T-helper 17 cell (primary cell): Measurements from ENCODE around the gene PLD1. TPM values are rescaled to one million over a fixed set of nuclear protein-coding genes. Genes with fewer than 3 reads are reported as not detected.

Experiments
- ATAC-seq: fragments of 150-1000 bp; cut with Tn5 transposase; 2 replicates; pipeline ENCODE4 v1.10.0; 2021; ENCODE audit warnings: mild to moderate bottlenecking, moderate library complexity
- DNase-seq, 3 donors: peaks; one replicate each; pipeline versions ENCODE4 v3.0.0 to v3.0.0-alpha.2; 2020 to 2021
- H3K9me3 ChIP-seq: one replicate; pipeline ENCODE4 v1.7.0; 2013; ENCODE audit warnings: low read length, mild to moderate bottlenecking; ENCODE audit not compliant: control insufficient read depth, poor library complexity, severe bottlenecking
- H3K27ac Mint-ChIP-seq: one replicate; pipeline ENCODE4 v1.8.0; 2022; ENCODE audit warnings: mild to moderate bottlenecking, moderate library complexity, mixed read lengths
- H3K27me3 Mint-ChIP-seq: one replicate; pipeline ENCODE4 v1.8.0; 2022; ENCODE audit warnings: mixed read lengths
- H3K36me3 Mint-ChIP-seq: one replicate; pipeline ENCODE4 v1.8.0; 2022; ENCODE audit warnings: low read depth, mixed read lengths
- H3K4me1 Mint-ChIP-seq: one replicate; pipeline ENCODE4 v1.8.0; 2022; ENCODE audit warnings: mild to moderate bottlenecking, mixed read lengths
- H3K4me3 Mint-ChIP-seq: one replicate; pipeline ENCODE4 v1.8.0; 2022; ENCODE audit warnings: mild to moderate bottlenecking, moderate library complexity, mixed read lengths
- total RNA-seq, 4 donors: library from RNA in 2 of 4; stranded (reverse) in 2 of 4; gene quantifications; one replicate each; pipeline ENCODE4 v1.2.3 and lab custom pipeline; 2022 to 2026

PLD1 gene
- total RNA-seq, 2 donors from 2014 or later = 6.2 to 9.4 TPM

- no peak for DNase-seq
- H3K9me3 ChIP-seq = no peaks in the 10 kb centered on the region
- no peak for ATAC-seq
- no peaks in the 10 kb centered on the region for H3K27me3 Mint-ChIP-seq
- H3K36me3 Mint-ChIP-seq = no peaks in the 10 kb centered on the region
- H3K4me3 Mint-ChIP-seq = no peak overlapping the region
- peaks cover 17% of the 10 kb centered on the region for H3K4me1 Mint-ChIP-seq
- H3K27ac Mint-ChIP-seq = no peak overlapping the region
These were observed 253.6 kb downstream of the PLD1 start for GRCh38 chr3:171556574-171557145.

GRCh38 chr3:171556148-171556547, 254.1 kb downstream of the PLD1 start:
- Mint-ChIP-seq H3K27ac (no peak overlapping the region), H3K4me1 (peaks cover 14% of the 10 kb centered on the region), H3K4me3 (no peak overlapping the region), H3K27me3 (no peaks in the 10 kb centered on the region), H3K36me3 (no peaks in the 10 kb centered on the region)
- ATAC-seq (no peak), DNase-seq (no peak)
- no peaks in the 10 kb centered on the region for H3K9me3 ChIP-seq

- Mint-ChIP-seq H3K4me3 (no peak overlapping the region), H3K36me3 (no peaks in the 10 kb centered on the region), H3K27ac (no peak overlapping the region), H3K4me1 (peaks cover 9% of the 10 kb centered on the region), H3K27me3 (no peaks in the 10 kb centered on the region)
- DNase-seq (no peak), ATAC-seq (no peak)
- H3K9me3 ChIP-seq = no peaks in the 10 kb centered on the region
These were observed 257.2 kb downstream of the PLD1 start for GRCh38 chr3:171553086-171553485.

GRCh38 chr3:171552531-171552930, 257.8 kb downstream of the PLD1 start:
- Mint-ChIP-seq H3K4me1 (peaks cover 5% of the 10 kb centered on the region), H3K27ac (no peak overlapping the region), H3K4me3 (no peak overlapping the region), H3K27me3 (no peaks in the 10 kb centered on the region), H3K36me3 (no peaks in the 10 kb centered on the region)
- ATAC-seq (no peak), DNase-seq (no peak)
- no peaks in the 10 kb centered on the region for H3K9me3 ChIP-seq

- no peaks in the 10 kb centered on the region for H3K27me3 Mint-ChIP-seq
- H3K4me3 Mint-ChIP-seq = no peak overlapping the region
- no peaks in the 10 kb centered on the region for H3K36me3 Mint-ChIP-seq
- no peaks in the 10 kb centered on the region for H3K9me3 ChIP-seq
- no peak for ATAC-seq
- peaks cover under 1% of the 10 kb centered on the region for H3K4me1 Mint-ChIP-seq
- no peak for DNase-seq
- H3K27ac Mint-ChIP-seq = no peak overlapping the region
These were observed 259.0 kb downstream of the PLD1 start for GRCh38 chr3:171551296-171551695.

Other genes with a start within 250 kb of the PLD1 start
- gene TMEM212, start 32.9 kb upstream of the PLD1 start, total RNA-seq = not detected
- gene FNDC3B, start 229.1 kb upstream of the PLD1 start, total RNA-seq = 10 to 100 TPM; 27.0 to 41.6 TPM